HG02763 (cell line): ENCODE results near the gene IPO9.
"Not testable (repeated sequence)": the region's sequence is repeated elsewhere in the genome, so short reads cannot be mapped to it uniquely, and the experiment has no call there.

Experiments
- ATAC-seq: cut with Tn5 transposase; IDR thresholded peaks from one replicate; pipeline ENCODE4 v1.9.1; 2021; ENCODE audit warnings: mild to moderate bottlenecking, moderate library complexity; ENCODE audit not compliant: unreplicated experiment

IPO9 gene

GRCh38 chr1:201808633-201808990, 20.3 kb upstream of the IPO9 start:
- ATAC-seq, result no peak

- ATAC-seq, result no peak
Measured at GRCh38 chr1:201809876-201810275, 19.1 kb upstream of the IPO9 start.

- ATAC-seq, result no peak
Measured at GRCh38 chr1:201810466-201811216, 18.3 kb upstream of the IPO9 start.

- ATAC-seq, result no peak
Measured at GRCh38 chr1:201813226-201813625, 15.7 kb upstream of the IPO9 start.

GRCh38 chr1:201816309-201816854, 12.6 kb upstream of the IPO9 start:
- no peak for ATAC-seq

GRCh38 chr1:201818971-201819750, 9.8 kb upstream of the IPO9 start:
- no peak for ATAC-seq

GRCh38 chr1:201820413-201820812, 8.5 kb upstream of the IPO9 start:
- no peak for ATAC-seq

- ATAC-seq, result no peak
Measured at GRCh38 chr1:201825245-201825644, 3.7 kb upstream of the IPO9 start.

- no peak for ATAC-seq
Measured at GRCh38 chr1:201826830-201827229, 2.1 kb upstream of the IPO9 start.

- ATAC-seq, result no peak
Measured at GRCh38 chr1:201827321-201828216, 1.4 kb upstream of the IPO9 start.

GRCh38 chr1:201828217-201828819, 639 bp upstream of the IPO9 start:
- ATAC-seq, result no peak

- ATAC-seq, result no peak
Measured at GRCh38 chr1:201831371-201831770, 2.4 kb downstream of the IPO9 start.

- ATAC-seq, result no peak
Measured at GRCh38 chr1:201834621-201835020, 5.7 kb downstream of the IPO9 start.

- ATAC-seq, result no peak
Measured at GRCh38 chr1:201838381-201838780, 9.4 kb downstream of the IPO9 start.

- not testable (repeated sequence) for ATAC-seq
Measured at GRCh38 chr1:201839089-201839488, 10.1 kb downstream of the IPO9 start.

GRCh38 chr1:201840055-201840454, 11.1 kb downstream of the IPO9 start:
- ATAC-seq, result no peak

- no peak for ATAC-seq
Measured at GRCh38 chr1:201840490-201840889, 11.5 kb downstream of the IPO9 start.

GRCh38 chr1:201841265-201841912, 12.4 kb downstream of the IPO9 start:
- ATAC-seq, result no peak

GRCh38 chr1:201842472-201843027, 13.6 kb downstream of the IPO9 start:
- ATAC-seq, result no peak
